GM18870 (cell line): Measurements from ENCODE around the gene MAPKBP1.

Source experiments
- ATAC-seq: cut with Tn5 transposase; IDR thresholded peaks from one replicate; pipeline ENCODE4 v1.9.1; 2021; ENCODE audit warnings: moderate library complexity; ENCODE audit not compliant: unreplicated experiment

Gene MAPKBP1

DNA sequence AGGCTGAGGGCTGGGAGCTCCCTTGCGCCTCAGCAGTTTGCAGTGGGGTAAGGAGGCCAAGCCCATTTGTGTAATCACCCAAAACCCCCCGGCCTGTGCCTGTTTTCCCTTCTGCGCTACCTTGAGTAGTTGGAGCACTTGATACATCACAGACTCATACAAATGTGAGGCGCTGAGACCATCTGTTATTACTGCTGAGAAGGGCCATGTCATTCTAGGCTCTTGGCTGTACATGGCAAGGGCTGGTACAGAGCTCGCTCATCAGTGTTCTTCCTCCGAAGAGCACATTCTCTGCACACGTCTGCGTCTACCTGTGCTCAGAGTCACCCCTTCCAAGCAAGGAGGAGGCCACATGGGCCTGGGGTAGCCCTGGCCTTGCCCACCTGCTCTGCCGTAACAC lies 73.7 kb downstream of the MAPKBP1 start:
- ATAC-seq: no peak

DNA sequence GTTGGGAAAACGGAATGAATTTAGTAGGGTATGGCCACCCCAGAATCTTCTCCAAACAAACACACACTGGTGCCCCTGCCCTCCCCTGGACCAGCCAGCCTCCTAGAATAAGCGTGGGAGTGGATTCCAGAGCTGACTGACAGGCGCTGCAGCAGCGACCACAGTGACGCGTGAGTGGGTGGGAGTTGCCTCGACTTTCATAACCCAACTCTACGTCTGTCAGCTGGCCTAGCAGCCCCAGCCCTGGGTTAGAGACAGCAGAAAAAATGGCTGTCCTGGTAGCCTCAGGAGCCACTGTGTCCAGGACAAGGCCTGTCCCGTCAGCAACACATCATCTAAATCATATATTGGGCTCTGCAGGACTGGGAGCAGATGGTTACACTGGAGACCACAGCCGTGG lies 74.3 kb downstream of the MAPKBP1 start:
- ATAC-seq: no peak

DNA sequence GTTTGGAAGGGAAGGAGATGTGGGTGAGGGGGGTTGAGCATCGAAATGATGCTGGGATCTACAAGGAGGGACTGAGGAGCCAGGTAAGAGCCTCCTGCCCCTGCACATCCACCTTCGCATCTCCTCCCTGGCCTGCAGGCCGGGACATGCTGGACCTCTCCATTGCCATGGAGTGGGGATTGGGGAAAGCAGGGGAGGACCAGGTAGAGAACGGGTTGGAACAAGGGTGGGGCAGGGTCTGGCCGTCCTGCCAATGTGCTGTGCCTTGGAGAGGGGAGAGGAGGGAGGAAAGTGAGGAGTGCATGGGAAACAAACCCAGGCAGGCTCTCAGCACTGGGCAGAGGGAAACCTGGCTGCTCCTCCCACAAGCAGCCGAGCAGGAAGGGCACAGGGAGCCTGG lies 74.9 kb downstream of the MAPKBP1 start:
- no peak for ATAC-seq

DNA sequence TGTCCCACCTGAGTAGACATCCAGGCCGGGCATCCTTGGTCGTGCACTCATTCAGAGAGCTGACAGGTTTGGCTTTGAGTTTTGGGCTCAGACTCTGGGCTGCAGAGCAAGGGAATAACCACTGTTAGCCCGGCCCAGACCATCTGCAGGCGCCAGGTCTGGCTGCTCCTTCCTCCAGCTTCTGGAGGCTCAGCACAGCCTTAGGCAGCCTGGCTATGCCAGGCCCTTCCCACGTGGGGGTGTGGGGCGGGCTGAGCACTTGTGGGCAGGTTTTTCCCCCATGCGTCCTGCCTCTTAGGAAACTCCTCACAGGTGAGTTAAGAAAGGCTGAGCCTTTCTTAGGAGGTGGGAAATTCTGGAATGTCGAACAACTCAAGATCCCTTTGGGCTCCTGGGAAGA lies 75.6 kb downstream of the MAPKBP1 start:
- no peak for ATAC-seq

DNA sequence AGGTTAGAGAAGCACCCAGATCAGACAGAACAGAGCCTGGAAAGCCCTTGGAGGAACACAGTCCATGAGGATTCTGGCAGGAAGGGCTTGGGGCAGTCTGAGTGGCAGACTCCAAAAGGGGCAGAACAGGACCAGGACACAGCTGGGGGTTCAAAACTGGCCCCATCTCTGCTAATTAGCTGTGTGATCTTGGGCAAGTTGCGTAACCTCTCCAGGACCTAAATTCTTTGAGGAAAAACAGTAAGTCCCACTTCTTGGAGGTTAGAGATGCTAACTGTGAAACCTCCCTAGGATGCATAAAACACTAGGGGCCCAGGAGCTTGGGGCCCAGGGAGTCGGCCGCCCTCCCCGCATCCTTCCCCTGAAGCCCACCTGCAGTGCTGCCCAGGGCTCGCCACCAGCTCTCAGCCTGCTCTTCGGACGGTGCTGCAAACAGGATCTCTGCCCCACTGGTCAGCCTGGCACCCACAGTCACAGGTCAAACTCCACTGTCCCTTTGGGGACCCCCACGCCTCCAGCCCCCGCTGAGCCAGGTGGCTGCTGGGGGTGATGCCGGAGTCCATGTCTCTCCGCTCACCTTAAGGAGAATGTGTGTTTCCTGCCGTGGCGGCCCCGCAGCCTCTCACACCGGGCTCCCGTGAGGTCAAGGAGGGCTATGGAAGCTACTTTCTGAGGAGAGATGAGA lies 76.3 kb downstream of the MAPKBP1 start:
- no peak for ATAC-seq

DNA sequence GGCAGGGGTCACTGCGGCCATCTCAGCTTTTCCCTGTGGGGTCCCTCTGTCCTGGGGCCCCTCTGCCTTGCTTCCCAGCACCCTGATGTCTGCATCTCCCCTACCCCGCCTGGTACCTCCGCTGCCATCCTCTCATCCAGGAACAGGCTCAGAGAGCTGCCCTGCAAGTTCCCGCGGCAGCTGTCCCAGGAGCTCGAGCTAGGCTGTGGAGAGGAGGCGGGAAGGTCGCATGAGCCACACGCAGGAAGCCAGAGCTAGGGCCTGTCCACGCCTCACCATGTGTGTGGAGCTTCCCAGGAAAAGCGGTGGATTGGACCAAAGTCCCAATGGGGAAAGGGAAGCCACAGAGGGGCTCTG lies 76.9 kb downstream of the MAPKBP1 start:
- ATAC-seq: no peak

DNA sequence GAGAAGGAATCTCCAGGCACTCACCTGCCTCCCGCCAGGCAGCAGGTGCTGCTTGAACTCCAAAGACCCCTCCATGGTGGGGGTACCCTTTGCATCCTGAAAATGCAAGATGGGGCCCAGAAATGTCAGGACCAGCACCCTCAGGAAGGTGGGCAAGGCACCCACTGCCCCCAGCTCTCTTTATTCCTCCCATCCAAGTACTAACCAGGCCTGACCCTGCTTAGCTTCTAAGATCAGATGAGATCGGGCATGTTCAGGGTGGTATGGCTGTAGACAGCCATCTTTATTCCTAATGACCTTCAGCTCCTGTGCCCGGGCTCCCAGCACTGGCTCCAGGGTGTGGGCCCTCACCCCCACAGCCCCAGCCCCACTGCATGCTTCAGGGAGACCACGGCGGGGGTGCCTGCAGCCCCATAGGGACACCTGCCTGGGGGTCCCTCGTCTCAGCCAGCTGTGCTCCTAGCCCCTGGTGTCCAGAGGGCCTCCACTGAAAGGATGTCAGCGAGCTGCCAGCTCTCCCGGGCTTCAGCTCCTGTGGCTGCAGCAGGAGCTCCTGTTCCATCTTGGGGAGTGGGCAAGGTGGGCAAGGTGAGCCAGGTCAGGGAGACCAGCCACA lies 77.6 kb downstream of the MAPKBP1 start:
- ATAC-seq: no peak

DNA sequence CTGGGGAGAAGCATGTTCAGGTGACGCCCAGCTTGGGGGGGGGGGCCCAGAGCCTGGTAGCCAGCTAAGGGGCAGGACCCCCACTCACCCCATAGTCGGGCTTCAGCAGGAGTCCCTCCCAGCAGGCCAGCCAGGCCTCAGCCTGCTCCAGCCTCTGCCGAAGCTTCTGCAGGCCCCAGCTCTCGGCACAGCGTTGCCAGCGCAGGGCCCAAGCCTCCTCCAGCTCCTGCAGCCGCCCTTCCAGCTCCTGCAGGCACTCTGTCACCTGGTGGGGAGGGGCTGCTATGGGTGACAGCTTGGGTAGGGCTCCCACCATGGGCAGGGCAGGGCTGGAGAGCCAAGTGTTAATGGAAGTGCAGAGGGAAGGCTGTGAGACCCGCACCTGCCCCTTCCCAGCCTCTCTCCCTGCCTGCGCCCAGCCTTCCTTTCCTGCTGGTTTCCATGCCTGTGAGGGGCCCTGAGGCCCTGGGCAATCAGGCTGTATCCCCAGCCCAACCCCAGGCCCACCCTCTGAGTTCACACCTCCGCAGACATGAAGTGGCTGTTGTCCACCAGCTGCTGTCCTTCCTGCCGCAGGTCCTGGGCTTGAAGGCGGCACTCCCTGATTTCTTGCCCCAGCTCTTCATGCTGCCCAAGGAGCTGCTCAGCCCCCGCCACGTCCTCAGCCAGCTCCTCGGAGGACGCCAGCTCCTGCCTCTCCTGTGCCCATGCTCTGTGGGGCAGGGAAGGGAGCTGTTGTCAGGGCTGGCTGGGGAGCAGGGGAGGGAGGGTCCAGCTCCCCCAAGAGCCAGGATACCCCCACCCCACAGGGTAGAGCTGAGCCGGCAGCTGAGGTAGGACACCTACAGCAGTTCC lies 78.7 kb downstream of the MAPKBP1 start:
- no peak for ATAC-seq

DNA sequence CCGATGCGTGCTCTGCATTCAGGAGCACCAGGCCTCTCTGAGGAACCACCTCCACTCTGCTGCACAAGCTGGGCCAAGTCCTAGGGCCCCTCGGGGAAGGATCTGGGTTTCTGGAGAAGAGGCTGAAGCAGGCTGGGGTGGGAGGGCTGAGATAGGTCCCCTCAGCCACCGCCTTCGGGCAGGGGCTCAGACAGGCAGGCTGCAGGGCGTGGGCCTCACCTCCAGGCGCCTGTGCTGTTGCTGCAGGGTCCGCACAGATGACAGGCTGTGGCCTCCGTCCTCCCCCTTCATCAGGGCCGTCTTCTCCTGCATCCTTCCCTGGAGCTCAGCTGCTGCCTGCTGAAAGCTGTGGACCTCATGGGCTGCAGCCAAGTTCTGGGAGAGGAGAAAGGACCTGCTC lies 79.5 kb downstream of the MAPKBP1 start:
- no peak for ATAC-seq

DNA sequence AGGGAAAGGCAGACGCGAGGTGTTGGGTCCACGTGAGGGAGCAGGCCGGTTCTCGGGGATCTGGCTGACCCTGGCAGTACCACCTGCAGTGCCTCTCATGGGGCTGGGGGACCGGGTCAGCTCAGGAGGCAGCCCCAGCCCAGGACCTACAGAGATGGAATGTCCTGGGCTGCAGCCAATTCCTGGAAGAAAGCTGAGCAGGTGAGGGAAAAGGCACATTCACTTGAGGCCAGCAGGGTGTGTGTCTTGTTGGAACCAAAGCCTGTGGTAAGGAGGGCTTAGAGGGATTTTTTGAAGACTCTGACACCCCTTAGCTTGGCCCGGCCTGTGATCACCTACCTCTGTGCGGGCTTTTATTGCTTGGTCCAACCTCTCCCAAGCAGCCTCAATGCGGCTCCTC lies 80.2 kb downstream of the MAPKBP1 start:
- no peak for ATAC-seq

DNA sequence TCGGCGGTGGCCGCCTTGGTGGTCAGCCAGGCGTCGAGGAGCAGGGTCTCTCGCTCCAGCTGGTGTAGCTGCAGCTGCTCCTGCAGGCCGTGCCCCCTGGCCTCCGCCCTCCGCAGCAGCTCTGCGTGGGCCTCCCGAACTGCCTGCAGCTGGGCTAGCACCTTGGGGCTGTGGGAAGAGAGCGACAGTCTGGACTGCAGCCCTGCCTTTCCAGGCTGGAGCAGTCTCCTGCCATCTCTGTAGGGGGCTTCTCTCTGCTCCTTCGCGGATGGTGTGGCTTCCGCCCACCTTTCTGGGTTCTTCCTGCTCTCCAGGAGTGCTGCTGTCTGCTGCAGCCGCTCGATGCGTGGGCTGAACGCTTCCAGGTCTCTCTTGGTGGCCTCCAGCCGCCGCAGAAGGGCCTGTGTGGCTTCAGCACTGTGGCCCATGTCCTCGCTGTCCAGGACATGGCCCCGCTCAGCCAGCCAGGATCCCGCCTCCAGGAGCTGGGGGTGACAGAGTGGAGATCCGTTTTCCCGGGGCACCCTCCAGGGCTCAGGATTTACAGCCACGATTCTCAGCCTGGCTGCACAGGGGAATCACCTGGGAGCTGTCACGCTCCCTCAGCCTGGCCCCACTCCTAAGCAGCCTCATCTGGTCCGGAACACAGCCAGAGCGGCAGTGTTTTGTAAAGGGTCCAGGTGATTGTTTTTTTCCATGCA lies 81.1 kb downstream of the MAPKBP1 start:
- ATAC-seq: no peak

DNA sequence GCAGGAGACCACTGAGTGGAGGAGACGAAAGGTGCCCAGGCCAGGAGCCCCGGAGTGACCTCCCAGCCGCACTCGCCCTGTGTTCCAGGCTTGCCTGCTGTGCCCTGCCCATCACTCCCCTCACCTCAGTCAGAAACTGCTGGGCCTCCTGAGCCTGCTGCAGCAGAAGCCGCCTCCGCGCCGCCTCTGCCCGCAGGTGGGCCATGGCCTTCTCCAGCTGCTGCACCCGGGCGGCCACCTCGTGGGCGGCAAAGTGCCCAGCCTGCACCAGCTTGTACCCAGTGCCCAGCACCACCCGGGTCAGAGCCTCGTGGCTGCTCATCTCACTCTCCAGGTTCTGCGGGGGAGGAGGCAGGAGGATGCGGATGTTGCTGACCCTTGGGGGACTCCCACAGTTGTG lies 82.0 kb downstream of the MAPKBP1 start:
- no peak for ATAC-seq

DNA sequence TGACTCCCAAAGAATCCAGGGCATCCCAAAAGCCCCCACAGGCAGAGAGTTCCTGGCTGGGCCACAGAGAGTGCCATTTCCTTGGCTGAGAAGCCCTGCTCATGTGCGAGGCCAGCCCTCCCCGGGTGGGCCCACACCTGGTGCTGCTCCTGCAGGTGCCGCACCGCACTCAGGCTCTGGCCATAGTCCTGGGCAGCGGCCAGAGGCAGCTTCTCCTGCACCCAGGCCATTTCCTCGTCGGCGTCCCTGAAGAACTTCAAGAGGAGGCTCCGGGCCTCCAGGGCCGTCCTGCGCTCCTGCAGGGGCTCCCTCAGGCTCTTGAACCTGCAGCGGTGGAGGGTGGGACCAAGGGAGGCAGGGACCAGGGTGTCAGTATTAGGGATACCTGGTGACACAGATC lies 82.4 kb downstream of the MAPKBP1 start:
- ATAC-seq: no peak

DNA sequence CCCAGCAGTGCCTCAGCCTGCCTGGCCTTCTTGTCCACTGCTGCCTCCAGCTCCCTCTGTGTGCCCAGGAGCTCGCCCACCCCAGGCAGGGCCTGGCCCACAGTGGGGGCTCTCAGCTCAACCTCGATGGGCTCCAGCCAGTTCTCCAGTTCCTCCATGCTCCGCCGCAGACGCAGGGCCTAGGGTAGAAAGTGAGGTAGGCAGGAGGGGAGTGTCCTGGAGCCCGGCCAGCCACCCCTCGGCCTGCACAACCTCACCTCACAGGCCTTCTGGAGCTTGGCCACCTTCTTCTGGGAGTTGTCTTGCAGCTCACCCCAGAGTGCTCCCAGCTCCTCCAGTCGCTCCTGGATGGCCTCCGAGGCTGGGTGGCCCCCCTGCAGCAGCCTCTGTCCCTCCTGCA lies 83.0 kb downstream of the MAPKBP1 start:
- ATAC-seq: no peak

DNA sequence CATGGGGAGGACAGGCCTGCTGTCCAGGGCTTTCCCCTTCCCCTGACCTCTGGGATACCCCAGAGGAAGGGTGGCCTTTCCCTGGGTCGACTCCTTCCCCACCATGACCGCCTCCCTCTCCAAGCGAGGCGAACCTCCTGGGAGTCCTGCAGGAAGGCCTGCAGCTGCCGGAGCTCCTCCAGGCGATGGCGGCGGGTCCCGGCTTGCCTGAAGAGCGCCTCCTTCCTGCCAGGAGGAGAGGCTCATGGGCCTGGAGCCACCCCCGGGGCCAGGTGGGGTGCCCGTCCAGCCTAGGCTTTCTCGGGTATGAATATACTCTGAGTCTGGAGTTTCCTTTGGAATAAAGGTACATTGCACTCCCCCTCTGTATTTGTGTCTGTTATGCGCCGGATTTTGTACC lies 84.5 kb downstream of the MAPKBP1 start:
- no peak for ATAC-seq

DNA sequence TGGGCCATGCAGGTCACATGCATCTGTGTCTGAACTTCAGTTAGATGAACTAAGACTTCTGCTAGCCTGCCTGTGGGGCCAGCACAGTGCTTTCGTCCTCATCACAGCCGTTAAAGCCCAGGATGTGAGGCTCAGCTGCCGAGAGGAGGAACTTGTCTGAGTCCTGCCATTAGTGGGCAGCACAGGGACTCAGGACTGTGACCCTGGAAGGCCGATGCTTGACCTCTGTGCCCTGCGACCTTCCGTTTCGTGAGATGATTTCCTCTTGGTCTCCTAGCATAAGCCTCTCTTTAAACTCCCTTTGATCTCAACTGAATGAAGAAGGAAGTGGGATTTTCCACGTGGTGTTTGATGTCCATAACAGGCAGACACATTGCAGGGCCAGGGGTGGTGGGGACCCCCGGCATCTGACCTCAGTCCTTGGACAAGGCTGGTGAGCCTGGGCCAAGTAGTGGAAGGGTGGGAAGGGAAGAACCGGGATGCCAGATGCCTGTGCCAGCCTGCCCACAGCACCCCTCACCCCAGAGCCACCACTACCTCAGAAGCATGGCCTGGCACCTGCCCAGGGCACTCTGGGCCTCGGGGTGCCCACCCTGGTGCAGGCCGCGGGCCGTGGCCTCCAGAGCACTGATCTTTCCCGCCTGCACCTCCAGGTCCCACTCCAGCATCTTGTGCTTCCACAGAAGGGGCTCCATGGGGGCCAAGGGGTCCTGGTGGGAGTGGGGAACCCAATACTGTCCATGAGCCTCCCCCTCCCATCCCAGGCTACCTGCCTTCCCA lies 86.0 kb downstream of the MAPKBP1 start:
- no peak for ATAC-seq

DNA sequence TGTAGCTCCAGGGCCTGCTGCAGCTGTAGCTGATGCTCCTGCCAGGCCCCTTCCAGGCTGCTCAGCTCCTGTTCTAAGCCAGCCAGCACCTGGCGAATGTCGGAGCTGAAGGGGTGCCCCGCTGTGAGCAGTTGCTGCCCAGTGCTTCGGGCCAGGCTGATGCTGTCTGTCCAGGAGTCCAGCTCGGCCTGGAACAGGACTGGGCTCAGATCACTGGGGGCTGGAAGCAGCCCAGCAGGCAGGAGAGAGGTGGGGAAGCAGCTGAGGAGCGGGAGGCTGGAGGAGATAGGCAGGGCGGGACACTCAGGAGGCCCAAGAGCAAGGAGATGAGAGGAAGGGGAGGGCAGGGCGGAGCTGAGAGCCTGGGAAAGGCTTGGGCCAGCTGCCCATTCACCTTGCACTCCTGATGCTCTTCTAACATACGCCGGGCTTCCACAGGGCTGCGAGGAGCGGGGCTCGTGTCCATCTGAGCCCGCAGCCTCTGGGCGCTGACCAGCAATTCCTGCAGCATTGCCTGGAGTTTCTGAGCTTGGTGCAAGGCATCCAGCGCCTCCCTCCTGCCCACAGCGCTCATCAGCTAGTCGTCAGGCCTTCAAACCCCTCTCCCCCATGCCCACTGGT lies 87.6 kb downstream of the MAPKBP1 start:
- no peak for ATAC-seq

DNA sequence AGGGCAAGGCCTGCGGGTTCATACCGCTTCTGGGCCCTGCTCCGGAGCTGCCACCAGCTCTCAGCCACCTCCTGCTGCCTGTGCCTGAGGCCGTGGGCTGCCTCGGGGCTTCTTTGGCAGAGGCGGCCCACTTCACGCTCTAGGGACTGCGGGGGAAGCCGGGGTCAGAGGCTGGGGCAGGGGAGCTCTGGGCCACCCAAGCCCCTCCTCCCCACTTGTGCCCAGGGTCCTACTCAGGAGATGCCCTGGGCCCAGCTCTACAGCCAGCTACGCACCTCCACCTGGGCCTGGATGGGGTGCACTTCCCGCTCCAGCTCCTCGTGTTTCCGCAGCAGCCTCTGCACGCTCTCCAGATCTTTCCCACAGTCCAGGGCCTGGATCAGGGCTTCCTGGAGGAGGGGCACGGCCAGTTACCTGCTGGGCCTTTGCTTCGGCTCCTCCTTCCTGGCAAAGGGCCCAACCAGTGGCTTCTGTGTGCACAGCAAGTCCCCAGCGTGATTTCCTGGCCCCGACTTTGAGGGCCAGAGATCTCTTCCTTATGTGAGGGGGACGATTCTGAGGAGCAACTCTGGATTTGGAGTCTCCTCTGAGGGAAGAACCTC lies 88.3 kb downstream of the MAPKBP1 start:
- ATAC-seq: no peak

DNA sequence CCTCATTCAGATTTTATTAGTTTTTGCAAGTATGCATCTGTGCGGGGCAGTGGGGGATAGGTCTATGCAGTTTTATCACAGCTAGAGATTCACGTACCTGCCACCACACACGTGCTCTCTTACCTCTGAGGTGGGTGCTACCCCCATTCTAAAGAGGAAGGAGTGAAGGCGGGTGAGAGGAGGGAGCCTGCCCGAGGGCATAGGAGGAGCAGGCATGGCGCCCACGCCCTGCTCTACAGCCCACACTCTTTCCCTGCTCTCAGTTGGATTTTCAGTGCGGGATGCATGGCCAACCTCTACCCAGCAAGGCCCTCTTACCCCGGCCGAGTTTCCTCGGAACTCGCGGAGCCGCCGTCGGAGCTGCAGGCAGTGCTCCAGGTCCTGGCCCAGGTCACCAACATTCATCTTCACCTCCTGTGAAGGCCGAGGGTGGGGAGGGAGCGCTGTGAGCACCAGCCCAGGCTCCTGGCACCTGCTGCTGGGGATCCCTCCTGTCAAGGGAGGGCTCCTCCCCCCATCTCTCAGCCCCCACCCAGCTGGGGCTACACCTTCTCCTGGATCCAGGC lies 91.3 kb downstream of the MAPKBP1 start:
- no peak for ATAC-seq

DNA sequence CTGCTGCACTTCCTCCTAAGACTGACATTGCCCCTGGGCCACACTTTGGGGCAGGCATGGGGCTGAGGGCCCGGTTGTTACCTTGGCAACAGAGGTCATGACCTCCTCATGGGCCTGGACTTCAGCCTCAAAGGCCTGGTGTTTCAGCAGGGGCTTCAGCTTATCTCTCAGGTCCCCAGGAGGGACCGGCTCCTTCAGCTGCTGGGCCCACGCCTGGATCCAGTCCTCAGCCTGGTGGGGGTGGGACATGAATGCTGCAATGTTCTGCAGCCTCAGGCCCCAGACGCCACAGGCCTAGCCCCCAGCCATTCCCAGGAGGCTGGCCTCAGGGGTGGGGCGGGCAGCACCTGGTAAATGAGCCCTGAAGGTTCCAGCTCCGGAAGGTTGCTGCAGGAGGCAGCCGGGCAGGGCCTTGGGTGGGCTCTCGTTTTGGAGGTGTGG lies 92.0 kb downstream of the MAPKBP1 start:
- no peak for ATAC-seq
